Lower leg skin (tissue), 3 donors: ENCODE data around the gene KRT80.

Experiments used
- CTCF ChIP-seq, 3 donors: fragments of 450-650 bp; IDR thresholded peaks; one replicate each; pipeline ENCODE4 v1.5.1; 2016; ENCODE audit warnings: antibody characterized with exemption in 3 of 3, mild to moderate bottlenecking in 3 of 3, moderate library complexity in 2 of 3
- POLR2A ChIP-seq, 2 donors: fragments of 450-650 bp; IDR thresholded peaks; one replicate each; pipeline ENCODE4 v1.6.1; 2016 to 2017; ENCODE audit warnings: antibody characterized with exemption in 2 of 2, mild to moderate bottlenecking in 1 of 2, moderate library complexity in 1 of 2

- TF ChIP-seq CTCF (IDR thresholded peaks at IDR 0.05) (no peak), POLR2A (IDR thresholded peaks at IDR 0.05) (no peak)
These were observed 26.5 kb downstream of the KRT80 start for GRCh38 chr12:52165096-52165855.
